K562 (cell line): ENCODE results near the gene HHLA2. TPM values are rescaled to one million over a fixed set of nuclear protein-coding genes. Genes with fewer than 3 reads are reported as not detected.

Experiments
- ATAC-seq: fragments of 200-7000 bp; cut with Tn5 transposase; 3 replicates; pipeline ENCODE4 v1.9.1; 2020; ENCODE audit warnings: moderate library complexity
- BruUV-seq: library from RNA; stranded (reverse); fragments of 400-500 nt; replicated peaks from 2 replicates; lab custom pipeline; 2021; lab: Mats Ljungman, UMichigan
- CTCF ChIA-PET: fragments of 300-600 bp; formaldehyde crosslinking; extraction: SDS; loops from one replicate; lab custom pipeline; 2021; ENCODE audit warnings: low intra/inter-chr PET ratio; lab: Yijun Ruan, JAX
- POLR2A ChIA-PET: fragments of 300-600, 350-650 bp; sonication (Branson Sonifier 250); formaldehyde crosslinking; extraction: SDS; loops from one replicate; lab custom pipeline; 2021; ENCODE audit warnings: antibody characterized with exemption, inconsistent platforms; lab: Yijun Ruan, JAX
- DNase-seq, 4 experiments: peaks; one replicate each; pipeline versions ENCODE4 v3.0.0 to v3.0.0-alpha.2; 2011 to 2018; ENCODE audit warnings: low spot score in 3 of 4, mixed read lengths in 3 of 4; ENCODE audit errors: extremely low read depth in 1 of 4
- FAIRE-seq: peaks from 2 replicates; lab custom pipeline; 2011; peaks lifted over from hg19 to GRCh38; lab: Jason Lieb, UNC
- H2AFZ ChIP-seq: 2 replicates; pipeline ENCODE4 v1.6.0; 2011; ENCODE audit warnings: low read depth, low read length, control low read depth, inconsistent platforms
- H3K27ac ChIP-seq: fragments of 200-600 bp; 3 replicates; pipeline ENCODE4 v1.8.0; 2011; ENCODE audit warnings: low read depth, mild to moderate bottlenecking, control low read depth, inconsistent platforms, low read length, moderate library complexity, mixed read lengths; ENCODE audit errors: extremely low read depth
- H3K27me3 ChIP-seq, 2 experiments: fragments of 300-600 bp in 1 of 2; 2 replicates in 1 of 2; 3 replicates in 1 of 2; pipeline versions ENCODE4 v1.6.0 to v1.8.0; 2011; ENCODE audit warnings: inconsistent platforms in 2 of 2, low read length in 2 of 2, mild to moderate bottlenecking in 1 of 2, mixed read lengths in 1 of 2, moderate library complexity in 1 of 2; ENCODE audit not compliant: control insufficient read depth in 2 of 2, insufficient read depth in 2 of 2
- H3K36me3 ChIP-seq: fragments of 300-600 bp; 3 replicates; pipeline ENCODE4 v1.8.0; 2011; ENCODE audit warnings: mild to moderate bottlenecking, low read length, inconsistent platforms; ENCODE audit not compliant: control insufficient read depth, insufficient read depth
- H3K4me1 ChIP-seq, 2 experiments: fragments of 200-600 bp in 1 of 2; replicated peaks in 1 of 2; 2 replicates in 1 of 2; 3 replicates in 1 of 2; pipeline versions ENCODE4 v1.5.1 to v1.8.0; 2011; ENCODE audit warnings: inconsistent platforms in 2 of 2, low read length in 2 of 2, mild to moderate bottlenecking in 1 of 2, mixed read lengths in 1 of 2, moderate library complexity in 1 of 2; ENCODE audit not compliant: control insufficient read depth in 2 of 2, insufficient read depth in 2 of 2
- H3K4me2 ChIP-seq: 2 replicates; pipeline ENCODE4 v1.6.1; 2011; ENCODE audit warnings: low read length, control low read depth, inconsistent platforms, mixed read lengths; ENCODE audit not compliant: insufficient read depth
- H3K4me3 ChIP-seq: fragments of 200-600 bp; sonication (generic), shearing (Covaris generic); 2 replicates; pipeline ENCODE4 v1.5.1; 2016; ENCODE audit warnings: control low read depth, inconsistent platforms
- H3K79me2 ChIP-seq: fragments of 200-600 bp; 3 replicates; pipeline ENCODE4 v1.8.0; 2011; ENCODE audit warnings: low read length, inconsistent platforms; ENCODE audit not compliant: control insufficient read depth, insufficient read depth
- H3K9ac ChIP-seq, 2 experiments: 2 replicates each; pipeline versions ENCODE4 v1.6.0 to v1.6.1; 2011; ENCODE audit warnings: low read depth in 2 of 2, low read length in 2 of 2, control low read depth in 1 of 2, inconsistent platforms in 1 of 2, mild to moderate bottlenecking in 1 of 2, mixed read lengths in 1 of 2; ENCODE audit not compliant: insufficient read depth in 1 of 2
- H3K9me1 ChIP-seq: one replicate; pipeline ENCODE4 v1.6.0; 2011; ENCODE audit warnings: inconsistent platforms, mild to moderate bottlenecking, low read length, moderate library complexity; ENCODE audit not compliant: control insufficient read depth, insufficient read depth
- H3K9me3 ChIP-seq: replicated peaks from 2 replicates; pipeline ENCODE4 v1.5.1; 2011; ENCODE audit warnings: low read depth, low read length, inconsistent platforms; ENCODE audit not compliant: control insufficient read depth, insufficient read depth
- H4K20me1 ChIP-seq: replicated peaks from 2 replicates; pipeline ENCODE4 v1.6.1; 2011; ENCODE audit warnings: low read length, inconsistent platforms, mixed read lengths; ENCODE audit not compliant: control insufficient read depth, insufficient read depth
- BRCA1 ChIP-seq, 2 experiments: fragments of 450-650 bp in 1 of 2; sonication (generic) in 1 of 2; formaldehyde crosslinking in 1 of 2; IDR thresholded peaks; 2 replicates each; pipeline versions ENCODE4 v1.5.0 to v1.6.1; 2017 to 2020; ENCODE audit warnings: mild to moderate bottlenecking in 1 of 2, missing genetic modification reagents in 1 of 2
- FOXM1 ChIP-seq, 2 experiments: fragments of 450-650 bp in 1 of 2; sonication (generic) in 1 of 2; formaldehyde crosslinking in 1 of 2; IDR thresholded peaks; 2 replicates each; pipeline versions ENCODE4 v1.6.1 to v1.9.0; 2017 to 2022; ENCODE audit warnings: low read depth in 2 of 2, mild to moderate bottlenecking in 2 of 2, missing genetic modification reagents in 1 of 2, moderate library complexity in 1 of 2
- HDAC1 ChIP-seq, 2 experiments: fragments of 450-650 bp; IDR thresholded peaks; 2 replicates each; pipeline ENCODE4 v1.6.1; 2016 to 2017; ENCODE audit warnings: inconsistent platforms in 1 of 2, mild to moderate bottlenecking in 1 of 2, moderate library complexity in 1 of 2
- LEF1 ChIP-seq: fragments of 450-650 bp; IDR thresholded peaks from 2 replicates; pipeline ENCODE4 v1.6.1; 2016; ENCODE audit warnings: mild to moderate bottlenecking
- MEIS2 ChIP-seq: fragments of 450-650 bp; IDR thresholded peaks from 2 replicates; pipeline ENCODE4 v1.6.1; 2014; ENCODE audit warnings: mild to moderate bottlenecking; ENCODE audit not compliant: partially characterized antibody
- MXD1 ChIP-seq: fragments of 250-450 bp; sonication (Bioruptor Pico); IDR thresholded peaks from 2 replicates; pipeline ENCODE4 v1.8.0; 2021; ENCODE audit warnings: borderline replicate concordance, mild to moderate bottlenecking, moderate library complexity; ENCODE audit not compliant: poor library complexity, severe bottlenecking
- NONO ChIP-seq, 2 experiments: fragments of 200-400 bp in 1 of 2; fragments of 450-650 bp in 1 of 2; formaldehyde crosslinking in 1 of 2; IDR thresholded peaks; 2 replicates each; pipeline ENCODE4 v1.6.1; 2017; ENCODE audit warnings: low read depth in 2 of 2, mild to moderate bottlenecking in 2 of 2, moderate library complexity in 2 of 2, low read length in 1 of 2
- RNF2 ChIP-seq: sonication (generic); IDR thresholded peaks from 2 replicates; pipeline ENCODE4 v1.6.1; 2016
- SIN3B ChIP-seq: fragments of 450-650 bp; IDR thresholded peaks from 2 replicates; pipeline ENCODE4 v1.6.1; 2017; ENCODE audit warnings: low read depth, mild to moderate bottlenecking, moderate library complexity
- STAG1 ChIP-seq: sonication (generic); formaldehyde crosslinking; IDR thresholded peaks from 2 replicates; pipeline ENCODE4 v1.5.0; 2020; ENCODE audit warnings: missing genetic modification reagents, borderline replicate concordance
- TAF15 ChIP-seq: fragments of 200-400 bp; formaldehyde crosslinking; IDR thresholded peaks from 2 replicates; pipeline ENCODE4 v1.6.1; 2017; ENCODE audit warnings: mild to moderate bottlenecking, low read depth, low read length, moderate library complexity
- ZBTB17 ChIP-seq: fragments of 450-650 bp; formaldehyde crosslinking; IDR thresholded peaks from 2 replicates; pipeline ENCODE4 v1.4.0; 2020; ENCODE audit warnings: mild to moderate bottlenecking
- ZNF263 ChIP-seq: sonication (generic); formaldehyde crosslinking; IDR thresholded peaks from 2 replicates; pipeline ENCODE4 v1.8.0; 2022; ENCODE audit warnings: mild to moderate bottlenecking, missing genetic modification reagents, borderline replicate concordance
- ZNF274 ChIP-seq: IDR thresholded peaks from 2 replicates; pipeline ENCODE4 v1.6.1; 2011; ENCODE audit warnings: low read depth, mild to moderate bottlenecking, low read length, moderate library complexity, borderline replicate concordance
- WGBS: fragments of 100-300 bp; shearing (Covaris generic); methylation state at CpG from one replicate; pipeline ENCODE4 v1.1.6; 2016; ENCODE audit warnings: low coverage, mixed read lengths; ENCODE audit not compliant: insufficient coverage; ENCODE audit errors: missing lambda C conversion rate; 5-methylcytosine and 5-hydroxymethylcytosine counted together
- in situ Hi-C: fragments of 300-500 bp; cut with MboI; formaldehyde crosslinking; loops from 4 replicates; pipeline ENCODE4 v1.15.0; 2018; ENCODE audit warnings: inconsistent platforms, mixed read lengths
- intact Hi-C: fragments of 100-400 bp; cut with micrococcal nuclease; formaldehyde crosslinking; loops from 2 replicates; pipeline ENCODE4 v1.14.2; 2022
- polyA plus RNA-seq, 8 experiments: library from polyadenylated mRNA; depleted of rRNA in 4 of 8; stranded (reverse) in 5 of 8; unstranded in 3 of 8; fragments of >200 nt; fragmentation: Nextera tagmentation in 2 of 8; fragmentation: Illumina TruSeq in 1 of 8; extraction: Ambion mirVana in 2 of 8; extraction: Trizol in 1 of 8; gene quantifications; 2 replicates each; pipeline versions ENCODE4 v1.2.1 to v1.2.3, GENCODE V29; 2011 to 2014; ENCODE audit warnings: inconsistent platforms in 1 of 8, missing spikeins in 1 of 8
- total RNA-seq, 7 experiments: library from RNA; depleted of rRNA in 6 of 7; stranded (reverse); fragments of >200 nt in 6 of 7; fragmentation: Illumina TruSeq in 2 of 7; extraction: Trizol in 2 of 7; gene quantifications; 2 replicates each; pipeline versions ENCODE4 v1.2.1 to v1.2.3, GENCODE V29; 2011 to 2021; ENCODE audit warnings: low replicate concordance in 1 of 7
- TF ChIP-seq, protein P1 (sequence below), 2 experiments: fragments of 450-650 bp in 1 of 2; IDR thresholded peaks; 2 replicates each; pipeline ENCODE4 v1.6.1; 2011 to 2017; ENCODE audit warnings: low read depth in 2 of 2, antibody characterized with exemption in 1 of 2, borderline replicate concordance in 1 of 2, low read length in 1 of 2, mild to moderate bottlenecking in 1 of 2, mixed read lengths in 1 of 2; ENCODE audit not compliant: control insufficient read depth in 1 of 2

The HHLA2 gene
- total and polyA plus RNA-seq, 9 of the 15 experiments (the other 6 are each of a cell fraction or from before 2014, with no cell fraction given): 0.04 TPM; not detected in 7

DNA sequence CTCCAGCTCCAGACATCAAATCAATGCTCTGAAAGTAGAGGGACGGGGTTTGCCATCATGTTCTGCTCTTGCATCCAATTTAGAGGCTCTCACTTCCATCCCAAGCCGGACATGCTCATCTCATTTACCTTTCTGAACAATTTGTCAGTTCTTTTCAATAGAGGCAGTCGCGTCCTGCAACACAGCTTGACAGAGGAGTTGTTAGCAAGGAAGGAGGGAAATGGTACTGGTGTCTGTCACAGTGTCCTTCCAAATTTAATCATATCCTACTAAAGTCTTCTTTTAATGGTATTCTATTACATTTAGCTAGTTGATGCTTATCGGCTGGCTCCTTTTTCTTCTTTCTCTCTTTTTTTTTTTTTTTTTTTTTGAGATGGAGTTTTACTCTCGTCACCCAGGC lies 45.6 kb downstream of the HHLA2 start:
- ChIA-PET CTCF (no interaction called here), POLR2A (interaction anchor here (0.7 kb wide), 1 partner anchor 52 kb away, joined by 3 read pairs; no protein-coding TSS in a partner anchor)
- Histone ChIP-seq H3K4me3 (no peak overlapping the region), H3K27ac (no peak overlapping the region), H3K36me3 (no peaks in the 10 kb centered on the region), H3K9ac (no peak overlapping the region), H2AFZ (no peak overlapping the region), H4K20me1 (no peaks in the 10 kb centered on the region), H3K4me1 (no peaks in the 10 kb centered on the region), H3K9me3 (no peaks in the 10 kb centered on the region), H3K4me2 (no peak overlapping the region), H3K79me2 (no peaks in the 10 kb centered on the region), H3K9me1 (no peaks in the 10 kb centered on the region), H3K27me3 (no peaks in the 10 kb centered on the region)
- intact Hi-C loops (no loop called here), in situ Hi-C loops (no loop called here)
- WGBS: 0% methylated on average over 5 of the region's 6 CpGs
- no TSS peak for BruUV-seq
- no peak for DNase-seq
- no peak for ATAC-seq
- no peak for FAIRE-seq
- TF ChIP-seq, protein P1, sequence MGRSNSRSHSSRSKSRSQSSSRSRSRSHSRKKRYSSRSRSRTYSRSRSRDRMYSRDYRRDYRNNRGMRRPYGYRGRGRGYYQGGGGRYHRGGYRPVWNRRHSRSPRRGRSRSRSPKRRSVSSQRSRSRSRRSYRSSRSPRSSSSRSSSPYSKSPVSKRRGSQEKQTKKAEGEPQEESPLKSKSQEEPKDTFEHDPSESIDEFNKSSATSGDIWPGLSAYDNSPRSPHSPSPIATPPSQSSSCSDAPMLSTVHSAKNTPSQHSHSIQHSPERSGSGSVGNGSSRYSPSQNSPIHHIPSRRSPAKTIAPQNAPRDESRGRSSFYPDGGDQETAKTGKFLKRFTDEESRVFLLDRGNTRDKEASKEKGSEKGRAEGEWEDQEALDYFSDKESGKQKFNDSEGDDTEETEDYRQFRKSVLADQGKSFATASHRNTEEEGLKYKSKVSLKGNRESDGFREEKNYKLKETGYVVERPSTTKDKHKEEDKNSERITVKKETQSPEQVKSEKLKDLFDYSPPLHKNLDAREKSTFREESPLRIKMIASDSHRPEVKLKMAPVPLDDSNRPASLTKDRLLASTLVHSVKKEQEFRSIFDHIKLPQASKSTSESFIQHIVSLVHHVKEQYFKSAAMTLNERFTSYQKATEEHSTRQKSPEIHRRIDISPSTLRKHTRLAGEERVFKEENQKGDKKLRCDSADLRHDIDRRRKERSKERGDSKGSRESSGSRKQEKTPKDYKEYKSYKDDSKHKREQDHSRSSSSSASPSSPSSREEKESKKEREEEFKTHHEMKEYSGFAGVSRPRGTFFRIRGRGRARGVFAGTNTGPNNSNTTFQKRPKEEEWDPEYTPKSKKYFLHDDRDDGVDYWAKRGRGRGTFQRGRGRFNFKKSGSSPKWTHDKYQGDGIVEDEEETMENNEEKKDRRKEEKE (IDR thresholded peaks at IDR 0.05; ENCODE audit: borderline replicate concordance in 1 of 2, control insufficient read depth in 1 of 2, low read depth in 2 of 2, low read length in 1 of 2): no peak
- no peak for TF ChIP-seq ZNF274
- no peak for TF ChIP-seq HDAC1 (IDR thresholded peaks at IDR 0.05)
- no peak for TF ChIP-seq LEF1
- TF ChIP-seq ZNF263 (CRISPR knock-in tag): no peak
- no peak for TF ChIP-seq TAF15
- TF ChIP-seq MXD1 (CRISPR knock-in tag): no peak
- no peak for TF ChIP-seq NONO (IDR thresholded peaks at IDR 0.05; ENCODE audit: low read depth in 2 of 2, low read length in 1 of 2)
- TF ChIP-seq ZBTB17 (CRISPR knock-in tag): no peak
- TF ChIP-seq RNF2: no peak
- no peak for TF ChIP-seq MEIS2
- TF ChIP-seq SIN3B: no peak
- no peak for TF ChIP-seq FOXM1 (IDR thresholded peaks at IDR 0.05; ENCODE audit: low read depth)
- no peak for TF ChIP-seq FOXM1 (CRISPR knock-in tag; IDR thresholded peaks at IDR 0.05; ENCODE audit: low read depth)
- no peak for TF ChIP-seq STAG1 (CRISPR knock-in tag)
- no peak for TF ChIP-seq BRCA1 (IDR thresholded peaks at IDR 0.05)
- TF ChIP-seq BRCA1 (CRISPR knock-in tag; IDR thresholded peaks at IDR 0.05): no peak
- TF ChIP-seq, all 486 proteins: peak for 0
